HFF-Myc (cell line): Measurements from ENCODE around the gene POU2F2.
A peak's percentile ranks its signal among the peaks of the same experiment; 100 is the strongest.

Experiments
- DNase-seq: peaks from one replicate; pipeline ENCODE4 v3.0.0-alpha.2; 2011; ENCODE audit warnings: low read depth; ENCODE audit errors: extremely low read depth
- H3K4me3 ChIP-seq: replicated peaks from 2 replicates; pipeline ENCODE4 v1.5.1; 2011; ENCODE audit warnings: low read depth, mild to moderate bottlenecking, control low read depth, low read length
- CTCF ChIP-seq: IDR thresholded peaks from 2 replicates; pipeline ENCODE4 v1.5.1; 2012; ENCODE audit warnings: mild to moderate bottlenecking, low read depth, low read length, control low read depth; ENCODE audit errors: missing control alignments

Gene POU2F2

GRCh38 chr19:42111811-42112210 lies 20.4 kb downstream of the POU2F2 start:
- no peak for DNase-seq
- no peak overlapping the region for H3K4me3 ChIP-seq
- TF ChIP-seq CTCF = no peak

- no peak overlapping the region for H3K4me3 ChIP-seq
- TF ChIP-seq CTCF = no peak
- no peak for DNase-seq
Measured at GRCh38 chr19:42111384-42111783, 20.9 kb downstream of the POU2F2 start.

GRCh38 chr19:42110658-42111057 lies 21.6 kb downstream of the POU2F2 start:
- DNase-seq = no peak
- no peak overlapping the region for H3K4me3 ChIP-seq
- TF ChIP-seq CTCF = no peak

- no peak overlapping the region for H3K4me3 ChIP-seq
- DNase-seq = no peak
- no peak for TF ChIP-seq CTCF
Measured at GRCh38 chr19:42109896-42110295, 22.4 kb downstream of the POU2F2 start.

GRCh38 chr19:42108527-42109389 lies 23.5 kb downstream of the POU2F2 start:
- TF ChIP-seq CTCF = peak; percentile 100
- no peak overlapping the region for H3K4me3 ChIP-seq

GRCh38 chr19:42105368-42105767 lies 26.9 kb downstream of the POU2F2 start:
- no peak for TF ChIP-seq CTCF
- DNase-seq = no peak
- H3K4me3 ChIP-seq = no peak overlapping the region

More at GRCh38 chr19:42108527-42109389, 23.5 kb downstream of the POU2F2 start:
- DNase-seq = peak; percentile 84
